HUES48 (cell line): ENCODE measurements around the gene SNAPC4.

ENCODE experiments used
- H3K27ac ChIP-seq: one replicate; pipeline ENCODE4 v1.7.0; 2013; ENCODE audit warnings: low read depth, low read length, inconsistent platforms
- H3K27me3 ChIP-seq: 2 replicates; pipeline ENCODE4 v1.6.1; 2013; ENCODE audit warnings: mild to moderate bottlenecking, low read length; ENCODE audit not compliant: control insufficient read depth, insufficient read depth
- H3K36me3 ChIP-seq: 2 replicates; pipeline ENCODE4 v1.6.1; 2013; ENCODE audit warnings: low read length; ENCODE audit not compliant: control insufficient read depth, insufficient read depth
- H3K4me1 ChIP-seq: 2 replicates; pipeline ENCODE4 v1.6.1; 2013; ENCODE audit warnings: mild to moderate bottlenecking, low read length; ENCODE audit not compliant: control insufficient read depth, insufficient read depth
- H3K4me3 ChIP-seq: 2 replicates; pipeline ENCODE4 v1.5.1; 2013; ENCODE audit warnings: mild to moderate bottlenecking, low read depth, low read length
- H3K9ac ChIP-seq: 2 replicates; pipeline ENCODE4 v1.6.1; 2013; ENCODE audit warnings: mild to moderate bottlenecking, low read depth, low read length, moderate library complexity
- H3K9me3 ChIP-seq: 2 replicates; pipeline ENCODE4 v1.6.1; 2013; ENCODE audit warnings: low read length; ENCODE audit not compliant: control insufficient read depth, insufficient read depth

Gene SNAPC4

DNA sequence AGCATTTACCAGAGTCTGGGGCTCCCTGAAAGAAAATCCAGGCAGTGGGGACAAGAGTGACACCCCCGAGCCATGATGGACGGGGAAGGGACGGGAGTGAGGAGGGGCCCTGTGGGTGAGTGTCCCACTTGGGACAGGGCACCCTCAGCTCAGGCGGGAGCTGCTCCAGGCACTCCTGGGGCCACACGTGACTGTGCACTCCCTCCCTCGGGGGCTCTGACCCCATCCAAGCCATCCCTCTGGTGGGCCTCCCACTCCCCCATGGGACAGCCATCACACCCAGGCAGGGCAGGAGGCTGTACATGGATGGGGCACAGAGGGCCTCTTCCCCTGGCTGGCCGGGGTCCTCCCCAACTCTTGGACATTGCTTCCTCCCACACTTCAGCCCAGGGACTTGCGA lies 23.5 kb downstream of the SNAPC4 start:
- Histone ChIP-seq H3K36me3 (peaks cover 62% of the 10 kb centered on the region), H3K27ac (no peak overlapping the region), H3K27me3 (no peaks in the 10 kb centered on the region), H3K4me3 (no peak overlapping the region), H3K4me1 (no peaks in the 10 kb centered on the region), H3K9me3 (no peaks in the 10 kb centered on the region), H3K9ac (no peak overlapping the region)

DNA sequence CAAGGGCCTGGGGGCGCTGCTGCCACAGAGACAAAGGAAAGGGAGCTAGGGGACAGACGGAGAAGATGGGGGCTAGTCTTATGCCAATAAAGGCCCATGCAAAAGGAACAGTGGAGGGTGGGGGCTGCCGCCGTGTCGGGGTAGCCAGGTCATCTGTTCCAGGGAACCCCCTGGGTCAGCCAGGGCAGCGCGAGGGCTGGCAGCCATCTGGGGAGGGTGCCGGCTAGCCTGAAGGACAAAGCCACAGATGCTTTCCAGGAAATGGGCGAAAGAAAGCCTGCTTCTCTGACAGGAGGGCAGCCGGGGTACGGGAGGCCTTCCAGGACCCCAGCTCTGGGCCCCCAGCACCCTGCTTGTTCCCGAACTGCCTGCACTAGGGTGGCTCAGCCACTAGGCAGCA lies 24.9 kb downstream of the SNAPC4 start:
- Histone ChIP-seq H3K4me1 (no peaks in the 10 kb centered on the region), H3K4me3 (no peak overlapping the region), H3K9me3 (no peaks in the 10 kb centered on the region), H3K36me3 (peaks cover 49% of the 10 kb centered on the region), H3K9ac (no peak overlapping the region), H3K27ac (no peak overlapping the region), H3K27me3 (no peaks in the 10 kb centered on the region)

DNA sequence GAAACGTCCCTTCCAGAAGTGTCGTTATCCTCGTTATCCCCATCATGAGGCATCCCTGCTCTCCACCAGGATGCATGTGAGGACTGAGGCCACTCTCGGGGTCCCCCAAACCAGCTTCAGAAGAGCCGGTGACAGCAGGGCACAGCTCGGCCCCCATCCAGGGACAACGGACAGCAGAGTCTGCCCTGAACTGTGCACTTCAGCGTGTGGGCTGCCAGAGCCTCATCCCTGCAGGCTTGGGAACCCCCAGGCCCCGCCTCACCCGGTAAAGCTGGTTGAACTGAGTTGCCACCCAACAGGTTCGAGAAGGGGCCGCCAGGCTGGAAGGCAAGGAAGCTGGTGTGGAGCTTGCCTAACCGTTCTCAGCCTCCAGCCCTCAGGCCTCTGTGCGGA lies 25.8 kb downstream of the SNAPC4 start:
- no peak overlapping the region for H3K4me3 ChIP-seq
- no peaks in the 10 kb centered on the region for H3K27me3 ChIP-seq
- no peaks in the 10 kb centered on the region for H3K9me3 ChIP-seq
- peaks cover 40% of the 10 kb centered on the region for H3K36me3 ChIP-seq
- no peak overlapping the region for H3K27ac ChIP-seq
- no peak overlapping the region for H3K9ac ChIP-seq
- H3K4me1 ChIP-seq = no peaks in the 10 kb centered on the region

DNA sequence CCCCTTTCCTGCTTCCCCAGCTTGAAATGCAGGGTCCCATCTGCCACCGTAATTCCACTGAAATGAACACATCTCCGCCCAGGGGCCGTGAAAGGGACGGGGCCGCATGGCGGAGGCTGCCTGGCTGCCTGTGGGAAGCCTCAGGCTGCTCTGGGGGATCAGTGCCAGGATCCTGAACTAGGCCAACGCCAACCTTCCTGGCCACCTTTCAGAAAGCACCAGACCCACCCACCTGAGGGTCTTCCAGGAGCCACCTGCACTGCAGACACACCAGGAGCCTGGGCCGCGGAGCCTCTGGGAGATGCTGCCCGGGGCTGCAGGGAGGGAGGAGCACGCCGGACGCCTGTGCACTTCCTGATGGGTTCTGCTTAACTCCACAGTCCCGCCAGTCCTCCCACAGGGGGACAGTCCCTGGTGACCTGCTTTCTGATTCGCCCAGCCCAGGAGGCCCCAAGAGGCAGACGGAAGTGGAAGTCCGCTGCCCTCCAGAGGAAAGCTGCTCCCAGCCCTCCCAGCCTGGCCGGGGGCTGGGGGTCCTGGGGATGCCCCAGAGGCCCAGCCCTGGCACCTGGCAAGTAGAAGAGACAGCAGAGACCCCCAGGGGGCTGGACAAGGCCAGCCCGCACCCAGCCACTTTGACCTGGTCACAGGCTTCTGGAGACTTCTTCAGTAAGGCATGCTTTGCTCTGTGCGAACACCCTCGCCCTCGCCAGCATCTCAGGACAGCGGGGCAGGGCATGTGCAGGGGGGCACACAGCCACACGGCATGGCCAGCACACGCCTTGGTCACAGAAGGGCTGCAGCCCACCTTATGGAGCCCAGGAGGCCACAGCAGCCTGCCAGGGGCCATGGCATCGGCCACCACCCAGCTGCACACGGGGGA lies 26.4 kb downstream of the SNAPC4 start, which contains the start of gene CARD9:
Gene CARD9 (minus strand): TSS at position 370 of the 883 bp plus-strand sequence. CDS start 1,591 bp downstream, outside the sequence.
- Histone ChIP-seq H3K9me3 (no peaks in the 10 kb centered on the region), H3K9ac (no peak within 1 kb of the TSS), H3K4me3 (no peak within 1 kb of the TSS), H3K4me1 (no peaks in the 10 kb centered on the region), H3K27ac (no peak within 1 kb of the TSS), H3K36me3 (peaks cover 35% of the 10 kb centered on the region), H3K27me3 (no peaks in the 10 kb centered on the region)

DNA sequence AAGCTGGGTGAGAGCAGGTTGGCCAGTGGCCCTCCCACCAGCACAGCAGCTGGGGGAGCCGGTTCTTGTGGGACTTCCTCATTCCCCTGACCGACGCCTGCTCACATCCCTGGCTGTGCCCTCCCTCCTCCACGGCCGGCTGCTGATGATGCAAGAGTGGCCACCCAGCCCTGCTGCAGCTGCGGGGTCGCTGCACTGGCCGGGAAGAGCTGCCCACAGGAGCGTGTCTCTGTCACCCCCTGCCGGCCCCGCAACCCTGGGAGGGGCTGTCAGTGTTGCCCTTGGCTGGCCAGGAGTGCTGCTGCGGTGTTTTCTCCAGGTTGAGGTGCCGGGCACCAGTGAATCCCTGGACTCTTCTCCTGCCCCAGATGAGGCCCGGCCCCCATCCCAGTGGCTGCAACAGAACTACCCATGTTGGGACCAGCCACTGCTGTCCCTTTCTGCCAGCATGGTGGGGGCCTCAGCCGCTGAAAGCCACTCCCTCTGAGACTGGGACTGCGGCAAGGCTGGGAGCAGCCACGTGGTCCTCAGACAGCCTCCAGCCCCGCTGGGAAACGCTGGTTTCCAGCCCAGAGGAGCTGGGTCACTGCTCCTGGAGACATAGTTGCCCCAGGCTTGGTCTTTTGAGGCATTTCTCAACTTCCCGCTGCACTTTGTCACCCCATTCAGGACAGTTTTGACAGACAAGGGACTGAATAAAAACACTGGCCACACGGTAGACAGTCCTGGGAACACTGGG lies 27.2 kb downstream of the SNAPC4 start:
- H3K27ac ChIP-seq = no peak overlapping the region
- H3K4me3 ChIP-seq = no peak overlapping the region
- peaks cover 30% of the 10 kb centered on the region for H3K36me3 ChIP-seq
- H3K4me1 ChIP-seq = no peaks in the 10 kb centered on the region
- H3K27me3 ChIP-seq = no peaks in the 10 kb centered on the region
- H3K9me3 ChIP-seq = no peaks in the 10 kb centered on the region
- no peak overlapping the region for H3K9ac ChIP-seq

DNA sequence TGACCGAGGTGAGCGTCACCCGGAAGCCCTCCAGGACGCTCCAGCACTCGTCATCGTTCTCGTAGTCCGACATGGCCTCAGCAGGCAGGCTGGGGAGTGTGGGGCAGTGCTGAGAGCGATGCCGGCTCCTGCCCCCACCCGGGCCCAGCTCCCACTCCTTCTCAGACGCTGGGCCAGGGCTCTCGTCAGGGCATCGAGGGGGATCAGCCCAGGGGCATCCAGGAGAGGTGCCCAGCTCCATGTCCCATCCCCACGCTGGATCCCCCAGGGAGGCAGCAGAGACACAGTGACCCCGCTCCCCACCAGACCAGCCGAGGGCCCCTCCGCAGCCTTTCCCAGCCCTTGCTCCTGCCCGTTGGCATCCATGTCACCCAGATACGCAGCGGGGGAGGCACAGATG lies 28.0 kb downstream of the SNAPC4 start:
- no peak overlapping the region for H3K27ac ChIP-seq
- H3K9ac ChIP-seq = no peak overlapping the region
- H3K4me1 ChIP-seq = no peaks in the 10 kb centered on the region

DNA sequence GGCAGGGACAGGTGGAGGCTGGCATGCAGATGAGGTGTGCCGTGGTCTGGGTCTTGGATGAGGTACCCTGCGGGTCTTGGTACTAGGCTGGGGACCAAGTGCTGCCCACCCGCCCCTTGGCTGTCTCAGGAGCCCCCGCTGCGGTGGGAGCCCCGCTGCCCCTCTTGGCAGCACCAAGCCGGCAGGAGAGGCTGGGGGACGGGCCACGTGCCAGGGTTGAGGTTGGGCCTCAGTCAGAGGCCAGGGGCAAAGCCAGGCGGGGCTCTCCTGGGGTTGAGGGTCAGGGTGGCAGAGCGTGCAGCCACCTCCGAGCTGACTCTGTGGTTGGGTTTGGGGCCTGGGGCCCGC lies 28.5 kb downstream of the SNAPC4 start:
- no peak overlapping the region for H3K27ac ChIP-seq
- no peak overlapping the region for H3K4me3 ChIP-seq
- no peaks in the 10 kb centered on the region for H3K27me3 ChIP-seq
- peaks cover 23% of the 10 kb centered on the region for H3K36me3 ChIP-seq
- no peaks in the 10 kb centered on the region for H3K4me1 ChIP-seq
- no peak overlapping the region for H3K9ac ChIP-seq
- H3K9me3 ChIP-seq = no peaks in the 10 kb centered on the region

More for the DNA sequence above, 28.0 kb downstream of the SNAPC4 start:
- Histone ChIP-seq H3K4me3 (no peak overlapping the region), H3K36me3 (peaks cover 26% of the 10 kb centered on the region), H3K9me3 (no peaks in the 10 kb centered on the region), H3K27me3 (no peaks in the 10 kb centered on the region)

DNA sequence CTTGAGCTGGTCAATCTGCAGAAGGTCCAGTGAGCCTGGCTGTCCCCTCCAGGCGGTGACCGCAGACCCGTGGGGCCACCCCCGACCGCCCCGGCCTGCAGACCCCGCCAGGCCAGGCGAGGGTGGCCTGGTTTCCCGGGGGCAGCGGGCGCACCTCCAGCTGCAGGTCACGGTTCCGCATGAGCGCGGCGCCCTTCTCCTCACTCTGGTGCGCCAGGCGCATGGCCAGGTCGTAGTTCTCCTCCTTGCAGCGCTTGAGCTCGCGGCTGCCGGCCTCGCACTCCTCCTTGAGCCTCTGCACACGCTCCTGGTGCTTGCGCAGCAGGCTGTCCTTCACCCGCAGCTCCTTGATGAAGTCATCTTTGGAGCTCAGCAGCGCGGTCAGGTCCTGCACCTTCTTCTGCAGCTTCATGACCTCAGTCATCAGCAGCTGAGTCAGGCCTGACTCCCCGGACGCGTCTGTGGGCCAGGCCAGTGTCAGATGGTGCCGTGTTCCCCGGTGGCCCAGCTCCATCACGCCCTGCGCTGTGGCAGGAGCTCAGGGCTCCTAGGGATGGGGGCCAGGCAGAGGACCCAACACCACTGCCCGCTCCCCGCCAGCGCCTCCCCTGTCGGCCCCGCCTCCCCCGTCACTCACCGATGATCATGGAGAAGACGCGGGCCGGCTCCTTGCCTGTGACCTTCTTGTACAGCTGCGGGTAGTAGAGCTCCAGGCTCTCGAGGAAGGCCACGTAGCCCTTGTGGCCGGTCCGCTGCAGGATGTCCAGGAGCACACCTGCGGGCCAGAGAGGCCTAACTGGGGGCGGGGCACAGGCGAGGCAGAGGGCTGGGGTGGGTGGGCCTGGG lies 29.1 kb downstream of the SNAPC4 start:
- Histone ChIP-seq H3K9me3 (no peaks in the 10 kb centered on the region), H3K9ac (no peak overlapping the region), H3K27ac (no peak overlapping the region), H3K4me3 (no peak overlapping the region), H3K4me1 (no peaks in the 10 kb centered on the region), H3K36me3 (peaks cover 17% of the 10 kb centered on the region), H3K27me3 (no peaks in the 10 kb centered on the region)

DNA sequence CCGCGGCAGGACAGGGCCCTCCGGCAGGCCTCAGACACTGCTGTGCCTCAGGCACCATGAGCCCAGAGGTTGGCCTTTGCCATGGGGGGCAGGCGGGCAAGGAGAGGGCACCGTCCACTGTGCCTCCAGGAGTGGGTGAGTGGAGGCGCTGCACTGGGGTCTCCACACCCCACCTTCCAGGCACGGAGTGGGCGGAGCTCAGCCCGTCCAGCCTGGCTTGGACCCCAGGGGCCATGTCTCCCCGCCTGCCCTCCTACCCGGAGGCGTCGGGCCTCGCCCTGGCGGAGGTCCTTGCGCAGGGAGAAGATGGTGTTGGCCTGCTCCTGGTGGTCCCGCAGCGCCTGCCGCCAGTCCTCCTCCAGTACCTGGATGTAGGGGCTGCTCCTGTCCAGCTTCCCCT lies 29.9 kb downstream of the SNAPC4 start:
- Histone ChIP-seq H3K36me3 (peaks cover 8% of the 10 kb centered on the region), H3K27ac (no peak overlapping the region), H3K9me3 (no peaks in the 10 kb centered on the region), H3K27me3 (no peaks in the 10 kb centered on the region), H3K9ac (no peak overlapping the region), H3K4me1 (no peaks in the 10 kb centered on the region), H3K4me3 (no peak overlapping the region)

DNA sequence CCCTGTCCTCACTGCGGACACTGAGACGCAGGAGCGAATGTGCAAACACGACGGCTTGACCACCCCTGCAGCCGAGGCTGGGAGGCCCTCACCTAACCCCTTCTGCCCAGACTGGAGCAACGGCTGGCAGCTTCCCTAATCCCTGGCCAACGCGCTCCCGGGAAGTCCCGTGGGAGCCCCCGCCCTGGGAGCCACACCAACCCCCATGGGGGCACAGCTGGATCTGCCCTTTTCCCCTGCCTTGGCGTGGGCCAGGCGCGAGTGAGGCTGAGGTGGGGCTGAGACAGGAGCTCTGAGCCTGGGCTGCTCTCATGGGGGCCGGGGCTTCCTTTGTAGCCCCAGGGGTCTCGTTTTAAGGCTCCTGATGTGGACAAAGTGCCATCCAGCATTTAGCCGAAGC lies 31.8 kb downstream of the SNAPC4 start:
- H3K4me3 ChIP-seq = no peak overlapping the region
- no peak overlapping the region for H3K9ac ChIP-seq
- no peak overlapping the region for H3K27ac ChIP-seq
- H3K4me1 ChIP-seq = peaks cover 4% of the 10 kb centered on the region; the same call in 1 of the 2 replicates
- no peaks in the 10 kb centered on the region for H3K27me3 ChIP-seq
- no peaks in the 10 kb centered on the region for H3K36me3 ChIP-seq
- no peaks in the 10 kb centered on the region for H3K9me3 ChIP-seq
